HL-60 (cell line): Measurements from ENCODE around the gene AGMO.

Experiments
- POLR2AphosphoS5 ChIP-seq: IDR thresholded peaks from 2 replicates; pipeline ENCODE4 v1.6.1; 2012; ENCODE audit warnings: low read depth
- SPI1 ChIP-seq: IDR thresholded peaks from 2 replicates; pipeline ENCODE4 v1.6.1; 2012; ENCODE audit warnings: low read depth, mild to moderate bottlenecking, borderline replicate concordance
- TF ChIP-seq, protein P1 (sequence below): IDR thresholded peaks from one replicate; pipeline ENCODE4 v1.5.1; 2011; ENCODE audit warnings: low read length, control low read depth, inconsistent platforms; ENCODE audit not compliant: insufficient read depth

DNA sequence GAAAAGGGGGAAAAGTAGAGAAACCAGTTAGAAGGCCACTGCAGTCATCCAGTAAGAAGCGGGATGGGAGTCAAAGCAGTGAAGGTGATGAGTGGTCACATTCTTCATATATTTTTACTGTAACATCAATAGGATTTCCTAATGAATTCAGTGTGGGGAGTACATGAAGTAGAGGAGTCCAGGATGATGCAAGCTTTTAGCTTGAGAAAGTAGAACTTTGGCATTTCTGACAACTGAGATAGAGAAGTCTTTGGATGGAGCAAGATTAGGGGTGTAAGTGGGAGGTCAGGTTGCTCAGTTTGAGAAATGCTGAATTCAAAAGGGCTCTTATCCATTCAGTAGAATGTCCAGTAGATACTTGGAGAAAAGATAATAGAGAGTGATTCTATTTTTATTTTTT is 395.2 kb downstream of the AGMO start:
- TF ChIP-seq SPI1 (no peak), POLR2AphosphoS5 (no peak)
- TF ChIP-seq, protein P1, sequence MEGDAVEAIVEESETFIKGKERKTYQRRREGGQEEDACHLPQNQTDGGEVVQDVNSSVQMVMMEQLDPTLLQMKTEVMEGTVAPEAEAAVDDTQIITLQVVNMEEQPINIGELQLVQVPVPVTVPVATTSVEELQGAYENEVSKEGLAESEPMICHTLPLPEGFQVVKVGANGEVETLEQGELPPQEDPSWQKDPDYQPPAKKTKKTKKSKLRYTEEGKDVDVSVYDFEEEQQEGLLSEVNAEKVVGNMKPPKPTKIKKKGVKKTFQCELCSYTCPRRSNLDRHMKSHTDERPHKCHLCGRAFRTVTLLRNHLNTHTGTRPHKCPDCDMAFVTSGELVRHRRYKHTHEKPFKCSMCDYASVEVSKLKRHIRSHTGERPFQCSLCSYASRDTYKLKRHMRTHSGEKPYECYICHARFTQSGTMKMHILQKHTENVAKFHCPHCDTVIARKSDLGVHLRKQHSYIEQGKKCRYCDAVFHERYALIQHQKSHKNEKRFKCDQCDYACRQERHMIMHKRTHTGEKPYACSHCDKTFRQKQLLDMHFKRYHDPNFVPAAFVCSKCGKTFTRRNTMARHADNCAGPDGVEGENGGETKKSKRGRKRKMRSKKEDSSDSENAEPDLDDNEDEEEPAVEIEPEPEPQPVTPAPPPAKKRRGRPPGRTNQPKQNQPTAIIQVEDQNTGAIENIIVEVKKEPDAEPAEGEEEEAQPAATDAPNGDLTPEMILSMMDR: no peak
